ENCODE measurements around the gene P4HA3.

P4HA3 gene

GRCh38 chr11:74316772-74317505 is 5.5 kb upstream of the P4HA3 start:
- DNase-seq: no peak

GRCh38 chr11:74312326-74312725 is 886 bp upstream of the P4HA3 start:
- peak; percentile 70 to 84 for DNase-seq

GRCh38 chr11:74310857-74311256 is 583 bp downstream of the P4HA3 start:
- DNase-seq: no peak

GRCh38 chr11:74307434-74307833 is 4.0 kb downstream of the P4HA3 start:
- no peak for DNase-seq

- DNase-seq: peak in 1 of 2 donors; percentile 25
Measured at GRCh38 chr11:74306435-74307175, 4.8 kb downstream of the P4HA3 start.

- no peak for DNase-seq
Measured at GRCh38 chr11:74299015-74299414, 12.4 kb downstream of the P4HA3 start.

GRCh38 chr11:74297484-74297883 is 14.0 kb downstream of the P4HA3 start:
- no peak for DNase-seq

GRCh38 chr11:74288911-74289310 is 22.5 kb downstream of the P4HA3 start:
- DNase-seq: no peak

- DNase-seq: peak; percentile 25 to 44
Measured at GRCh38 chr11:74288161-74288560, 23.3 kb downstream of the P4HA3 start.

- no peak for DNase-seq
Measured at GRCh38 chr11:74284466-74284865, 27.0 kb downstream of the P4HA3 start.

- no peak for DNase-seq
Measured at GRCh38 chr11:74283580-74284180, 27.8 kb downstream of the P4HA3 start.

- no peak for DNase-seq
Measured at GRCh38 chr11:74282914-74283371, 28.5 kb downstream of the P4HA3 start.

- DNase-seq: no peak
Measured at GRCh38 chr11:74282421-74282820, 29.0 kb downstream of the P4HA3 start.

GRCh38 chr11:74280494-74280893 is 30.9 kb downstream of the P4HA3 start:
- no peak for DNase-seq

GRCh38 chr11:74279256-74279655 is 32.2 kb downstream of the P4HA3 start:
- no peak for DNase-seq

GRCh38 chr11:74278721-74279161 is 32.7 kb downstream of the P4HA3 start:
- no peak for DNase-seq

GRCh38 chr11:74278103-74278502 is 33.3 kb downstream of the P4HA3 start:
- no peak for DNase-seq

- no peak for DNase-seq
Measured at GRCh38 chr11:74276581-74276980, 34.9 kb downstream of the P4HA3 start.

GRCh38 chr11:74272276-74272675 is 39.2 kb downstream of the P4HA3 start:
- DNase-seq: no peak

- DNase-seq: peak in 1 of 2 donors; percentile 8
Measured at GRCh38 chr11:74269161-74269811, 42.2 kb downstream of the P4HA3 start.

GRCh38 chr11:74268456-74268855 is 43.0 kb downstream of the P4HA3 start:
- no peak for DNase-seq

- DNase-seq: no peak
Measured at GRCh38 chr11:74267014-74267413, 44.4 kb downstream of the P4HA3 start.

- DNase-seq: no peak
Measured at GRCh38 chr11:74265256-74265655, 46.2 kb downstream of the P4HA3 start.
